Upper lobe of left lung (tissue), 4 donors: Measurements from ENCODE around the gene GPR143.

Source experiments
- CTCF ChIP-seq, 6 experiments: fragments of 450-650 bp in 4 of 6; fragments of 200-600 bp in 2 of 6; sonication (generic) in 2 of 6; IDR thresholded peaks; one replicate each; pipeline ENCODE4 v1.5.1; 2016 to 2019; ENCODE audit warnings: antibody characterized with exemption in 6 of 6
- POLR2A ChIP-seq, 4 donors: fragments of 450-650 bp; IDR thresholded peaks; one replicate each; pipeline ENCODE4 v1.5.1; 2016 to 2017; ENCODE audit warnings: antibody characterized with exemption in 4 of 4, mild to moderate bottlenecking in 2 of 4
- POLR2AphosphoS5 ChIP-seq, 2 donors: sonication (generic); formaldehyde crosslinking; IDR thresholded peaks; one replicate each; pipeline ENCODE4 v1.5.1; 2017; ENCODE audit warnings: antibody characterized with exemption in 2 of 2

GRCh38 chrX:9765072-9765736 is 443 bp downstream of the GPR143 start:
- TF ChIP-seq CTCF (IDR thresholded peaks at IDR 0.05) = no peak
- no peak for TF ChIP-seq POLR2A (IDR thresholded peaks at IDR 0.05)
- TF ChIP-seq POLR2AphosphoS5 (IDR thresholded peaks at IDR 0.05) = no peak
